GM18858 (cell line): ENCODE results near the gene CEP85.

Experiments used
- ATAC-seq: cut with Tn5 transposase; IDR thresholded peaks from one replicate; pipeline ENCODE4 v1.9.1; 2021; ENCODE audit not compliant: unreplicated experiment

CEP85 gene

DNA sequence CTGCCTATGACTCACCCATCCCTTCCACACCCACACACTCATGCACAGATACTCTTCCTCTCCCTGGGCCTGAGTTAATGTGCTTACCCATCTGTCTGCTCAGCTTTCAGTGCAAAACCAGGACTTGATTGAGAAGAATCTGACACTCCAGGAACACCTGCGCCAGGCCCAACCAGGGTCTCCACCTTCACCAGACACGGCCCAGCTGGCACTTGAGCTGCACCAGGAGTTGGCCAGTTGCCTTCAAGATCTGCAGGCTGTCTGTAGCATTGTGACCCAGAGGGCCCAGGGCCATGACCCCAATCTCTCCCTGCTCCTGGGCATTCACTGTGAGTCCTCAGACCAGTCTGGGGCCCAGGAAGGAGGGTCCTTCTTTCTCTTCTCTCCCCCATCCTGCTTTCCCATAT, 42.4 kb downstream of the CEP85 start:
- ATAC-seq, result no peak

DNA sequence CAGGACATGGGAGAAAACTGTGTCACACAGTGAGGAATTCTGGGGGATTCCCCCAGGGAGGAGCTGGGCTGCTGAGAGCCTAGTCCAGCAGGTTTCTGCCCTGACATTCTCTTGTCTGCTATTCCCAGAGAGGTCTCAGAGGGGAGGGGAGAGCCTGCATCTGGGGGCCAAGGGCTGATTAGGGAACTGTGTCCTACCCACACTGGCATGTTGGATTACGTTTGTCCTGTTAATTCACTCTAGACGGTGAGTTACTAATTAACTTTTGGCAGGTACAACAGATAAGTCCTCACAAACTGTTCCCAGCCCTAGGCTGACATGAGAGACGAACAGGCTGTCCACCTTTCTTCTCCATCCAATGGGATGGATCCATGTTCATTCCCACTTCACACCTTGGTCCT, 43.3 kb downstream of the CEP85 start:
- no peak for ATAC-seq

GRCh38 chr1:26277719-26278118, 43.7 kb downstream of the CEP85 start:
- no peak for ATAC-seq

DNA sequence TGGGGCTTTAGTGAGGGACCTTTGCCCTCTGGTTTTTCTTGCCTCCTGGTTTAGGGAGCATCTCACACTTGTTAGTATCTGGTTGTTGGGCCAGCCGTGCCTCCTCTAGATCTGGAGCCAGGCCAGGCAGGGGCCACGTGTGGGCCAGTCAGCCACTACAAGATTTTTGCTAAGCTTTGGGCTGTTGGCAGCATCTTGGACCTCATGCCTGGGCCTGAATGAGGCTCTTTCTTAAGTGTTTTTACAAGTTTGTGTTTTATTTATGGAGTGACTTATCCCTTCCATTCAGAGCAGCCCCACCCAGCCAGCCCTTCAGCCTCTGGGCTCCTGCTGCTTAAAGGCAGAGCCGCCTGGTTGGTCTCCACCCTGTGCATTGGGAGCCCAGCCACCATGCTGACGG, 44.3 kb downstream of the CEP85 start:
- ATAC-seq, result no peak

GRCh38 chr1:26278724-26279455, 44.9 kb downstream of the CEP85 start:
- ATAC-seq, result no peak

- ATAC-seq, result no peak
Measured at GRCh38 chr1:26279456-26280332, 45.7 kb downstream of the CEP85 start, which contains the start of gene SH3BGRL3. Gene SH3BGRL3 (plus strand): TSS chr1:26280086. CDS start chr1:26280156, 70 bp downstream.

GRCh38 chr1:26280333-26281042, 46.5 kb downstream of the CEP85 start:
- no peak for ATAC-seq

DNA sequence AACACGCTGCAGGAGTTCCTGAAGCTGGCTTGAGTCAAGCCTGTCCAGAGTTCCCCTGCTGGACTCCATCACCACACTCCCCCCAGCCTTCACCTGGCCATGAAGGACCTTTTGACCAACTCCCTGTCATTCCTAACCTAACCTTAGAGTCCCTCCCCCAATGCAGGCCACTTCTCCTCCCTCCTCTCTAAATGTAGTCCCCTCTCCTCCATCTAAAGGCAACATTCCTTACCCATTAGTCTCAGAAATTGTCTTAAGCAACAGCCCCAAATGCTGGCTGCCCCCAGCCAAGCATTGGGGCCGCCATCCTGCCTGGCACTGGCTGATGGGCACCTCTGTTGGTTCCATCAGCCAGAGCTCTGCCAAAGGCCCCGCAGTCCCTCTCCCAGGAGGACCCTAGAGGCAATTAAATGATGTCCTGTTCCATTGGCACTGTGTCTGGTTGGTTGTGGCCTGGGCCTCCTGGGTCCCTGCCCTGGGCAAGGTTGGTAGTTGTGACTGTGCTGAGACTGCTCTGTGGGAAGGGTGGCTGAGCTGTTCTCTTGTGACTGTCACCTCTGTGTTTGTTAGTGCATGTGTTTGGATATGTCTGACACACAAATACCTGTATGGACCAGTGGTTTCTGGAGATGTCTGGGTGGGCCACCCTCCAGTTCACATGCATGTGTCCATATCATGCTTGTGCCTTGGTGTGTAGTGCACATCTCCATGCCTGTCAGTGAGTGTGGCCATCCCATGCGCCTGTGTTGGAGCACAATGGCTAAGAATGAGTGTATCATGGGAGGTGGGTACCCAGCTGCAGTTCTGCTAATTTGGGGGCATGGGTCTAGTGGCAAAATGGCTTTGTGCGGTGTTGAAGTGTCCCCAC, 47.3 kb downstream of the CEP85 start:
- no peak for ATAC-seq

DNA sequence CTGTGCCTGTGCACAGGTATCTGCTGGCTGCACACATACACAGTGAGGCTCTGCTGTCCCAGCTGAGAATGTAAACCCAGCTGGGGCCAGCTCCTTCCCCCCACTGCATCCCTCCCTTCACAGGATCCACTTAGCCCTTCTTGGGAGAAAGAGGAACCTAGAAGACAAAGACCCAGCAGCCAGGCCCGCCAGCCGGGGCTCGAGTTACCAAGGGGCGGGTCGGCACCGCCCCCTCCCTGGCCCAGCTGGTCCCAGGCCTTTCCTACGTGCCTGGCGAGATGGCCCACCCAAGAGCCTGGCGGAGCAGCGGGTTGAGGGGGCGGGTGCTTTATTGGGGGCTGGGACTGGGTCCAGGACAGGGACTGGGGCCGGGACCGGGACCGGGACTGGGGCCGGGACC, 48.0 kb downstream of the CEP85 start:
- ATAC-seq, result no peak

DNA sequence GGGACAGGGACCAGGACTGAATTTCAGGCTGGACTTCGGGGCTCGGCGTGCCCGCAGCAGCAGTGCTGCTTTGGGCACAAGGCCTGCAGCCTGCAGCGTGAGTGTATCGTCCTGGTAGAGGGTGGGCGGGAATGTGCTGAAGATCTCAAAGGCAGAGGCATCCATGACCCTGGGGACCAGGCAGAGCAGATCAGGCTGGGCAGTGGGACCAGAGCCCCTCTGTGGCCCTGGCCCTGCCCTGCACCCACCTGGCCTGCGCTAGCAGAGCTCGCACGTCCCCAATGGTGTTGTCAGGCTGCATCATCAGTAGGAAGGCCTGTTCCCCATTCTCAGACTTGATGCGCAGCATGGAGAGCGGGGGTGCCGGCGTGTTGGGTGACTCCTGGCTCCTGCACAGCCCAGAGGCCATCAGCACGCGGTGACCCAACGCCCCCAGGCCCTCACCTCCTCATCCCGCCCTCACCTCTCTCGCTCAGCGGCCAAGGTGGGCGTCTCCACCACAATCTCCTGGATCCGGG, 48.5 kb downstream of the CEP85 start:
- no peak for ATAC-seq

GRCh38 chr1:26283279-26283853, 49.4 kb downstream of the CEP85 start:
- ATAC-seq, result no peak

DNA sequence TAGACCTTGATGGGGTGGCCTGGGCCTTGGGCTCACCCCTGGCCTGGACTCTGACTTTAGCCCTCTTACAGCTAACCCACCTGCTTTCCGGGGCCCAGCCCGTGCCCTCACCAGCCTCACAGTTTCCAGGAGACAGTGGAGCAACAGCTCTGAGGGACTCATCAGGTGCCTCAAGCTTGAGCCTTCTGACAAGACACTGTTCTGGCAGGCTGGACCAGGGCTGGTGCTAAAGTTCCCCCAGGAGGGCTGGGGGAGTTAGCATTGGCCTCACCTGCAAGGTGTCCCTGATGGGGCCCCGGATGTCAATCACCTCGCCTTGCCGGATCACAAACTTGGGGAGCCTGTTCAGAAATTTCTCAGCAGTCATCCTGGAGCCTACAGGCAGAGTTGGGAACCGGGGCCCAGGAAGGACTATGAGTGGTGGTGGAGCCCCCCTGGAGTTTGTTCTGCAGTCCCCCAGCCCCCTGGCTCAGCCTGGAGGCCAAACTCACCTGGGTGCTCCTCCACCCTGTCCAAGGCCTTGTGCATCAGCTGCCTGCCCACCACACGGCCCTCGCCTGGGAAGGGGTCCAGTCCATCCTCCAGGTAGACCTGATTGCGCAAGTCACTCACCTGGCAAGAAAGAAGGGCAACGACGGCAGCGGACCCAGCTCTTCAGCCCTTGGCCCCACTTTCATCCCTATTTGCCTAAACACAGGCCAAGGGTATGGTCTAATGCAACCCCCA, 50.0 kb downstream of the CEP85 start:
- no peak for ATAC-seq

DNA sequence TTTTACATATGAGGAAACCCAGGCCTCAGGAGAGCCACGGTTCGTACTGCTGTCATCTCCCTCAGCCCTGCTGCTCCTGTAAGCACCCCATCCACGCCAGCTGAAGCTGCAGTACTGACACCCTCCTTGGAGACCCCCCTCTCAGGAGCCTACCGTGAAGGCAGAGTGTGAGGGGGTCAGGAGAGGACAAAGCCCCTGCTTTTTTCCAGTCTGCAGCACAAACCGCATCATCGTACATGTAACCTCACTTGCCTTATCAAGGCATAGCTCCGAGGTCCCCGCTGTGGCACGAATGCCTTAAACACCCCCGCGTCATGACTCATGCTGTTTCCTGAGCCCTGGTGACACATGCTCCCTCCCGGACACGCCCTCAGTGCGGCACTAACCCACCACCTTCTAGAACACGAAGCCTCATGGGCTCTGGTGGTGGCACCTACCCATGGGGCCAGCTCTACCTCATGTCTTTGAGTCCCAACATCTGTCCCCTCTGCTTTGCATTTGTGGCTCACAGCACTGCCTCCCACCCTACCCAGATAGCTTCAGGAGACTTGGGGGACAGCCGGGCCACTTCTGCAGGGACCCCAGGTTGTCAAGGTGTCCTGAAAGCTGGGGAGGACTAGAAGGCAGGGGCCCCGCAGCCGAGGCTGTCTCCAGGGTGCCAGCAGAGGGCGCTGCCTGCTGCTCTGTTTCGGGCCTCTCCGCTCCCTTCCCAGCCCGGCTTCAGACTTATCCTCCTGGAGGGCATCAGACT, 50.8 kb downstream of the CEP85 start:
- no peak for ATAC-seq

DNA sequence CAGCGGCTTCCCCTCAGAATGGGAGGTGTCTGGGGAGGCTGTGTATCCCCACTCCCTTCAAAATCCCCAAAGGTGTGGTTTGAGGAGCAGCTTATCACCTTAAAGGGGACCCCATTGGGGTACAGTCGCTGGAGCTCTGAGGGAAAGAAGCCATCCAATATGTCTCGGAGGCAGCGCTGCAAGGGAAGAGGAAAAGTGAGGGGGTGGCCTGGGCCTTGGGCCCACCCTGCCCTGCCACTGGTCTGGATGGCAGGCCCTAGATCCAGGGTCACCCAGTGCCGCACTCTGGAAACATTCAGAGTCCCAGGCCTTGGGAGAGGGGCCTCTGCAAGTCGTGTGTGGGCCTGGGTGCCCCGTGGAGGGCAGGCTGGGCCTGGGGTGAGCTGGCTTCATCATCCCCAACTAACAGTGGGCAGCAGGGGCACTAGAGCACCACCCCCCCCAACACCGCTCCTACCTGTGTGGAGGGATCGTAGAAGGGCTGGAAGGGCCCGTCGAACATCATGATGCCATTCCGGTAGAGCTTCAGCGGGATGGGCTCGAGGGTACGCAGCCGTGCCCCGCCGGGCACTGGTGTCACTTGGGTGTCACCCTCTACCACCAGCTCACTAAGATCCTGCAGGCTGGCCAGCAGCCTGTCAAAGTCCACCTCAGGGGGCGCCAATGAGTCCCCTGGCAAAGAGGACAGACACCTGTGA, 51.5 kb downstream of the CEP85 start:
- ATAC-seq, result no peak

GRCh38 chr1:26286064-26286416, 52.0 kb downstream of the CEP85 start:
- no peak for ATAC-seq

DNA sequence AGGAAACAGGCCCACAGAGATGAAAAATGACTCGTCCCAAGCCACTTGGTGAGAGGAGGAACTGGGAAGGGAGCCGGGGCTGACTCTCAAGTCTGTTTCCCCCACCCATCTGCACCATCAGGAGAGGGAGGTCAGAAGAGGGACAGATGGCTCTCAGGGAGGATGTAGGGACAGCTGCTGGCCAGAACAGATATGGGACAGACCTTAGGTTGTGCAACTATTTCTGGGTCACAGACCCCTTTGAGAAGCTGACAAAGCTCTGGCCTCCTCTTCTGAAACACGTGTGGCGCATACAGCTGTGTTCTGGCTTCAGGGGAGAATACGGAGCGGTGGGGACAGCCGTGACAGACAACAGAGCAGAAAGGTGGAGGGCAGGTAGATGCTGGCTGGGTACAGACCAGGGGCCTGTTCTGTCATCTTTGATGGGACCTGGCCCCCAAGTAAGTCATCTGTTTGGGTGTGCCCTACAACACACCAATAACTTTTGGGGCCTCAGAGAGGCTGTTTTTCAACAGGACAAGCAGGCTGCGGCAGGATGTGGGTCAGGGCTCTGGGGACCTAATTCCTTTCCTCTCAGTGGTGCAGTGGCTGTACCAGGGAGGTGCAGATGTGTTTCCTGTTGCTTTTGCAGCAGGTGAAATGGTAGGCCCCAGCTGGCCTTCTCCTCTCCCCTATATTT, 53.2 kb downstream of the CEP85 start:
- ATAC-seq, result no peak

GRCh38 chr1:26287811-26288210, 53.8 kb downstream of the CEP85 start:
- ATAC-seq, result no peak
